HCT116 (cell line): ENCODE measurements around the gene SUSD4. TPM values are rescaled to one million over a fixed set of nuclear protein-coding genes. Genes with fewer than 3 reads are reported as not detected.

Experiments used
- ATAC-seq: fragments of 200-7000 bp; cut with Tn5 transposase; 2 replicates; pipeline ENCODE4 v1.9.1; 2020; ENCODE audit warnings: mild to moderate bottlenecking, moderate library complexity
- BruUV-seq: library from RNA; stranded (reverse); fragments of 400-500 nt; replicated peaks from 2 replicates; lab custom pipeline; 2021; lab: Mats Ljungman, UMichigan
- CTCF ChIA-PET: fragments of 300-600 bp; sonication (Branson Sonifier 250); formaldehyde crosslinking; loops from one replicate; lab custom pipeline; 2021; ENCODE audit warnings: antibody characterized with exemption; lab: Charles Lee
- POLR2A ChIA-PET: fragments of 300-600, 350-600 bp; sonication (Branson Sonifier 250); formaldehyde crosslinking; loops from one replicate; lab custom pipeline; 2021; ENCODE audit warnings: antibody characterized with exemption; lab: Charles Lee
- RAD21 ChIA-PET, 2 experiments: fragments of 300-600 bp; sonication (Branson Sonifier 250); formaldehyde crosslinking; loops; one replicate each; lab custom pipeline; 2023; ENCODE audit warnings: low total read pairs in 2 of 2; ENCODE audit not compliant: uncharacterized antibody in 2 of 2, unreplicated experiment in 2 of 2, low non-redundant PET in 1 of 2; lab: Charles Lee
- DNase-seq: peaks from one replicate; pipeline ENCODE4 v3.0.0-alpha.2; 2010; ENCODE audit warnings: low read depth, low spot score
- H2AFZ ChIP-seq: fragments of 200-600 bp; shearing (Covaris generic), sonication (generic); 2 replicates; pipeline ENCODE4 v1.6.1; 2017; ENCODE audit warnings: low read depth, mixed run types, mixed read lengths, antibody characterized with exemption, low read length; ENCODE audit not compliant: poor library complexity, severe bottlenecking
- H3K27ac ChIP-seq: 2 replicates; pipeline ENCODE4 v1.5.1; 2012; ENCODE audit warnings: low read depth, low read length
- H3K27me3 ChIP-seq: fragments of 200-600 bp; sonication (generic); 2 replicates; pipeline ENCODE4 v1.6.1; 2016; ENCODE audit warnings: mixed run types, low read length, mixed read lengths; ENCODE audit not compliant: insufficient read depth
- H3K36me3 ChIP-seq, 2 experiments: fragments of 200-500 bp in 1 of 2; fragments of 200-600 bp in 1 of 2; sonication (Bioruptor generic) in 1 of 2; sonication (generic) in 1 of 2; 2 replicates each; pipeline versions ENCODE4 v1.5.1 to v1.6.1; 2014 to 2016; ENCODE audit warnings: low read length in 2 of 2, inconsistent platforms in 1 of 2, mixed read lengths in 1 of 2, mixed run types in 1 of 2; ENCODE audit not compliant: insufficient read depth in 2 of 2, control insufficient read depth in 1 of 2
- H3K4me1 ChIP-seq, 2 experiments: fragments of 200-600 bp in 1 of 2; sonication (generic) in 1 of 2; 2 replicates each; pipeline versions ENCODE4 v1.5.1 to v1.6.1; 2012 to 2017; ENCODE audit warnings: low read length in 2 of 2, inconsistent platforms in 1 of 2, mild to moderate bottlenecking in 1 of 2, mixed read lengths in 1 of 2, mixed run types in 1 of 2, moderate library complexity in 1 of 2; ENCODE audit not compliant: insufficient read depth in 2 of 2, control insufficient read depth in 1 of 2
- H3K4me2 ChIP-seq: fragments of 200-600 bp; sonication (generic); 2 replicates; pipeline ENCODE4 v1.6.1; 2017; ENCODE audit warnings: mixed run types, low read length, mixed read lengths
- H3K4me3 ChIP-seq, 2 experiments: fragments of 200-600 bp in 1 of 2; sonication (generic) in 1 of 2; replicated peaks in 1 of 2; 2 replicates each; pipeline ENCODE4 v1.5.1; 2011 to 2016; ENCODE audit warnings: low read length in 2 of 2, control low read depth in 1 of 2, low read depth in 1 of 2, mild to moderate bottlenecking in 1 of 2, mixed read lengths in 1 of 2, mixed run types in 1 of 2
- H3K79me2 ChIP-seq: fragments of 200-600 bp; sonication (generic); 2 replicates; pipeline ENCODE4 v1.6.1; 2017; ENCODE audit warnings: mild to moderate bottlenecking, mixed run types, low read length, moderate library complexity, mixed read lengths; ENCODE audit not compliant: insufficient read depth
- H3K9ac ChIP-seq: fragments of 200-600 bp; sonication (generic); 2 replicates; pipeline ENCODE4 v1.6.1; 2016; ENCODE audit warnings: low read length, mixed read lengths
- H3K9me2 ChIP-seq: fragments of 200-600 bp; sonication (generic), shearing (Covaris generic); 2 replicates; pipeline ENCODE4 v1.6.1; 2017; ENCODE audit warnings: mixed run types, mild to moderate bottlenecking, moderate library complexity; ENCODE audit not compliant: insufficient read depth
- H3K9me3 ChIP-seq, 2 experiments: fragments of 200-500 bp in 1 of 2; fragments of 200-600 bp in 1 of 2; sonication (Bioruptor generic) in 1 of 2; sonication (generic) in 1 of 2; 2 replicates each; pipeline ENCODE4 v1.6.1; 2014 to 2017; ENCODE audit warnings: low read length in 2 of 2, mixed read lengths in 2 of 2, inconsistent platforms in 1 of 2, low read depth in 1 of 2, mild to moderate bottlenecking in 1 of 2, mixed run types in 1 of 2, moderate library complexity in 1 of 2; ENCODE audit not compliant: control insufficient read depth in 1 of 2, insufficient read depth in 1 of 2
- H4K20me1 ChIP-seq: fragments of 200-600 bp; sonication (generic), shearing (Covaris generic); 2 replicates; pipeline ENCODE4 v1.6.1; 2017; ENCODE audit warnings: mixed run types, mild to moderate bottlenecking, moderate library complexity; ENCODE audit not compliant: insufficient read depth
- ATF3 ChIP-seq: IDR thresholded peaks from 2 replicates; pipeline ENCODE4 v1.6.1; 2012
- CBX3 ChIP-seq: IDR thresholded peaks from 2 replicates; pipeline ENCODE4 v1.6.1; 2012; ENCODE audit warnings: low read depth
- CEBPB ChIP-seq: IDR thresholded peaks from 2 replicates; pipeline ENCODE4 v1.6.1; 2012; ENCODE audit warnings: low read depth
- CTCF ChIP-seq, 3 experiments: fragments of 200-600 bp in 1 of 3; sonication (generic) in 1 of 3; IDR thresholded peaks in 2 of 3; conservative IDR thresholded peaks in 1 of 3; 2 replicates each; pipeline ENCODE4 v1.5.1; 2012 to 2017; ENCODE audit warnings: low read depth in 2 of 3, low read length in 2 of 3, antibody characterized with exemption in 1 of 3, borderline replicate concordance in 1 of 3, control low read depth in 1 of 3, mild to moderate bottlenecking in 1 of 3, mixed read lengths in 1 of 3, mixed run types in 1 of 3, moderate library complexity in 1 of 3; ENCODE audit not compliant: insufficient read depth in 1 of 3
- ELF1 ChIP-seq: IDR thresholded peaks from 2 replicates; pipeline ENCODE4 v1.6.1; 2012; ENCODE audit warnings: low read depth, borderline replicate concordance
- EZH2 ChIP-seq: fragments of 200-600 bp; sonication (generic); IDR thresholded peaks from 2 replicates; pipeline ENCODE4 v1.6.1; 2017; ENCODE audit warnings: antibody characterized with exemption, mixed run types
- EZH2phosphoT487 ChIP-seq: fragments of 200-600 bp; IDR thresholded peaks from 2 replicates; pipeline ENCODE4 v1.6.1; 2018; ENCODE audit warnings: antibody characterized with exemption, borderline replicate concordance
- FOSL1 ChIP-seq: IDR thresholded peaks from 2 replicates; pipeline ENCODE4 v1.6.1; 2012; ENCODE audit warnings: low read depth
- JUND ChIP-seq: IDR thresholded peaks from 2 replicates; pipeline ENCODE4 v1.6.1; 2012
- MAX ChIP-seq: IDR thresholded peaks from 2 replicates; pipeline ENCODE4 v1.6.1; 2012
- POLR2A ChIP-seq: IDR thresholded peaks from 2 replicates; pipeline ENCODE4 v1.7.0; 2011; ENCODE audit warnings: borderline replicate concordance; ENCODE audit not compliant: insufficient read depth, insufficient read length; ENCODE audit errors: extremely low read depth
- POLR2AphosphoS5 ChIP-seq: IDR thresholded peaks from 2 replicates; pipeline ENCODE4 v1.6.1; 2011; ENCODE audit warnings: mild to moderate bottlenecking, low read depth, low read length, moderate library complexity
- RAD21 ChIP-seq: IDR thresholded peaks from 2 replicates; pipeline ENCODE4 v1.6.1; 2012; ENCODE audit warnings: low read depth, mild to moderate bottlenecking
- REST ChIP-seq: IDR thresholded peaks from 2 replicates; pipeline ENCODE4 v1.6.1; 2012; ENCODE audit warnings: low read depth
- SIN3A ChIP-seq: IDR thresholded peaks from 2 replicates; pipeline ENCODE4 v1.6.1; 2012; ENCODE audit warnings: low read depth
- SRF ChIP-seq: IDR thresholded peaks from 2 replicates; pipeline ENCODE4 v1.6.1; 2012; ENCODE audit warnings: low read depth
- YY1 ChIP-seq: IDR thresholded peaks from 2 replicates; pipeline ENCODE4 v1.6.1; 2011; ENCODE audit warnings: low read length, low read depth, moderate library complexity, mild to moderate bottlenecking; ENCODE audit not compliant: insufficient replicate concordance; ENCODE audit errors: extremely low read depth
- ZBTB33 ChIP-seq: IDR thresholded peaks from 2 replicates; pipeline ENCODE4 v1.6.1; 2011; ENCODE audit warnings: mild to moderate bottlenecking, low read length, moderate library complexity; ENCODE audit not compliant: insufficient replicate concordance; ENCODE audit errors: extremely low read depth
- ZFX ChIP-seq: fragments of 450-650 bp; IDR thresholded peaks from 2 replicates; pipeline ENCODE4 v1.6.1; 2017
- ZNF274 ChIP-seq: fragments of 200-500 bp; sonication (Bioruptor generic); IDR thresholded peaks from 2 replicates; pipeline ENCODE4 v1.6.1; 2014; ENCODE audit warnings: mild to moderate bottlenecking, low read depth, low read length, inconsistent platforms
- intact Hi-C: fragments of 100-400 bp; cut with micrococcal nuclease; formaldehyde crosslinking; loops from 2 replicates; pipeline ENCODE4 v1.10.0; 2022
- total RNA-seq: library from RNA; stranded (reverse); gene quantifications from one replicate; pipeline ENCODE4 v1.2.1, GENCODE V29; 2021; ENCODE audit not compliant: unreplicated experiment

Gene SUSD4
- total RNA-seq, 1 experiment from 2014 or later, result 0.59 TPM

GRCh38 chr1:223249854-223250631 lies 113.9 kb downstream of the SUSD4 start:
- intact Hi-C loops, result no loop called here
- no peak overlapping the region for H3K27ac ChIP-seq
- no peak for ATAC-seq
- TF ChIP-seq YY1 (no peak), CTCF (IDR thresholded peaks at IDR 0.05 in 2 of 3, conservative IDR thresholded peaks at IDR 0.05 in 1 of 3; ENCODE audit: borderline replicate concordance in 1 of 3, insufficient read depth in 1 of 3, low read depth in 2 of 3, low read length in 2 of 3) (no peak), FOSL1 (no peak), ATF3 (no peak), POLR2AphosphoS5 (no peak), ZFX (no peak), RAD21 (no peak), REST (no peak), SRF (no peak), SIN3A (no peak), POLR2A (no peak), JUND (no peak), MAX (no peak), EZH2 (no peak), ELF1 (no peak), CEBPB (no peak), EZH2phosphoT487 (no peak), ZNF274 (no peak), CBX3 (no peak), ZBTB33 (no peak)
- TF ChIP-seq, all 23 proteins: peak for 0
- BruUV-seq, result no TSS peak
- H3K9ac ChIP-seq, result no peak overlapping the region
- H3K4me3 ChIP-seq, result no peak overlapping the region
- no peaks in the 10 kb centered on the region for H3K27me3 ChIP-seq
- no peaks in the 10 kb centered on the region for H3K4me1 ChIP-seq
- H3K36me3 ChIP-seq, result no peaks in the 10 kb centered on the region
- no peaks in the 10 kb centered on the region for H3K9me3 ChIP-seq
- H2AFZ ChIP-seq, result no peak overlapping the region
- no peaks in the 10 kb centered on the region for H3K79me2 ChIP-seq
- ChIA-PET CTCF (no interaction called here), RAD21 (no interaction called here), POLR2A (no interaction called here)
- DNase-seq, result no peak
- no peaks in the 10 kb centered on the region for H4K20me1 ChIP-seq
- no peak overlapping the region for H3K4me2 ChIP-seq
- H3K9me2 ChIP-seq, result no peaks in the 10 kb centered on the region
